HepG2 (cell line): ENCODE data around the gene TRAP1.

Experiments used
- CTCF ChIP-seq: sonication (generic); formaldehyde crosslinking; IDR thresholded peaks from 2 replicates; pipeline ENCODE4 v1.5.0; 2020; ENCODE audit warnings: mild to moderate bottlenecking, missing genetic modification reagents, moderate library complexity
- ELF1 ChIP-seq: sonication (generic); formaldehyde crosslinking; IDR thresholded peaks from 2 replicates; pipeline ENCODE4 v1.4.0; 2020; ENCODE audit warnings: missing genetic modification reagents
- EP300 ChIP-seq, 3 experiments: sonication (generic) in 1 of 3; formaldehyde crosslinking in 1 of 3; IDR thresholded peaks; 2 replicates each; pipeline versions ENCODE4 v1.5.1 to v1.6.1; 2011 to 2020; ENCODE audit warnings: low read depth in 2 of 3, low read length in 2 of 3, borderline replicate concordance in 1 of 3, improper control_type of control experiment in 1 of 3, mild to moderate bottlenecking in 1 of 3, missing genetic modification reagents in 1 of 3, moderate library complexity in 1 of 3
- KAT7 ChIP-seq: IDR thresholded peaks from 2 replicates; pipeline ENCODE4 v1.6.1; 2018; ENCODE audit warnings: borderline replicate concordance, missing compliant biosample characterization
- POLR2AphosphoS5 ChIP-seq: IDR thresholded peaks from 2 replicates; pipeline ENCODE4 v1.6.1; 2012; ENCODE audit warnings: low read depth, low read length
- RFX5 ChIP-seq: IDR thresholded peaks from 2 replicates; pipeline ENCODE4 v1.6.1; 2011; ENCODE audit warnings: low read depth, low read length, improper control_type of control experiment
- STAT6 ChIP-seq: sonication (generic); formaldehyde crosslinking; IDR thresholded peaks from 2 replicates; pipeline ENCODE4 v1.4.0; 2020; ENCODE audit warnings: missing genetic modification reagents, mild to moderate bottlenecking, borderline replicate concordance
- ZBTB8A ChIP-seq: sonication (generic); formaldehyde crosslinking; IDR thresholded peaks from 2 replicates; pipeline ENCODE4 v1.4.0; 2020; ENCODE audit warnings: mild to moderate bottlenecking, low read depth, missing genetic modification reagents, borderline replicate concordance
- ZNF274 ChIP-seq: sonication (generic); formaldehyde crosslinking; IDR thresholded peaks from 2 replicates; pipeline ENCODE4 v1.5.1; 2020; ENCODE audit warnings: mild to moderate bottlenecking, missing genetic modification reagents
- TF ChIP-seq, protein P1 (sequence below): sonication (generic); formaldehyde crosslinking; IDR thresholded peaks from 2 replicates; pipeline ENCODE4 v1.4.0; 2020; ENCODE audit warnings: missing genetic modification reagents
- TF ChIP-seq, protein P2 (sequence below): sonication (generic); formaldehyde crosslinking; IDR thresholded peaks from 2 replicates; pipeline ENCODE4 v1.5.0; 2020; ENCODE audit warnings: mild to moderate bottlenecking, missing genetic modification reagents

DNA sequence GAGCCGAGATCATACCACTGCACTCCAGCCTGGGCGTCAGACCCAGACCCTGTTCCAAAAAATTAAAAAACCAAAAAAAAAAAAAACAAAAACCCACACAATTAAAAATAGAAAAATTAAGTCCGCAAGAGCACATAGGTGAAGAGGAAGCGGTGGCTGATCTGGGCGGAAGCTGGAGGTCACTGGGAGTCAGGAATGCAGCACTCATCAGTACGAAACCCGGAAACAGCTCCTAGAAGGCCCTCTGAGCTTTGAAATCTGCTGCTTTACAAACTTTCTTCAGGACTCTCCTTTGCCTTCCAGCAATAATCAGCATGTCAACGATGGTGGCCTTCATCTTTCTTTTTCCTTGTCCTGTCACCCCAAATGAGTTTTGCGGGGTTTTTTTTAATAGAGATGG, 29.5 kb downstream of the TRAP1 start:
- no peak for TF ChIP-seq POLR2AphosphoS5
- no peak for TF ChIP-seq KAT7
- no peak for TF ChIP-seq RFX5
- TF ChIP-seq ZNF274: no peak
- TF ChIP-seq, protein P1, sequence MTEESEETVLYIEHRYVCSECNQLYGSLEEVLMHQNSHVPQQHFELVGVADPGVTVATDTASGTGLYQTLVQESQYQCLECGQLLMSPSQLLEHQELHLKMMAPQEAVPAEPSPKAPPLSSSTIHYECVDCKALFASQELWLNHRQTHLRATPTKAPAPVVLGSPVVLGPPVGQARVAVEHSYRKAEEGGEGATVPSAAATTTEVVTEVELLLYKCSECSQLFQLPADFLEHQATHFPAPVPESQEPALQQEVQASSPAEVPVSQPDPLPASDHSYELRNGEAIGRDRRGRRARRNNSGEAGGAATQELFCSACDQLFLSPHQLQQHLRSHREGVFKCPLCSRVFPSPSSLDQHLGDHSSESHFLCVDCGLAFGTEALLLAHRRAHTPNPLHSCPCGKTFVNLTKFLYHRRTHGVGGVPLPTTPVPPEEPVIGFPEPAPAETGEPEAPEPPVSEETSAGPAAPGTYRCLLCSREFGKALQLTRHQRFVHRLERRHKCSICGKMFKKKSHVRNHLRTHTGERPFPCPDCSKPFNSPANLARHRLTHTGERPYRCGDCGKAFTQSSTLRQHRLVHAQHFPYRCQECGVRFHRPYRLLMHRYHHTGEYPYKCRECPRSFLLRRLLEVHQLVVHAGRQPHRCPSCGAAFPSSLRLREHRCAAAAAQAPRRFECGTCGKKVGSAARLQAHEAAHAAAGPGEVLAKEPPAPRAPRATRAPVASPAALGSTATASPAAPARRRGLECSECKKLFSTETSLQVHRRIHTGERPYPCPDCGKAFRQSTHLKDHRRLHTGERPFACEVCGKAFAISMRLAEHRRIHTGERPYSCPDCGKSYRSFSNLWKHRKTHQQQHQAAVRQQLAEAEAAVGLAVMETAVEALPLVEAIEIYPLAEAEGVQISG (CRISPR knock-in tag): no peak
- no peak for TF ChIP-seq CTCF
- TF ChIP-seq EP300 (IDR thresholded peaks at IDR 0.05; ENCODE audit: low read depth in 2 of 2, low read length in 2 of 2): no peak
- no peak for TF ChIP-seq EP300 (CRISPR knock-in tag; IDR thresholded peaks at IDR 0.05; ENCODE audit: borderline replicate concordance)
- TF ChIP-seq, protein P2, sequence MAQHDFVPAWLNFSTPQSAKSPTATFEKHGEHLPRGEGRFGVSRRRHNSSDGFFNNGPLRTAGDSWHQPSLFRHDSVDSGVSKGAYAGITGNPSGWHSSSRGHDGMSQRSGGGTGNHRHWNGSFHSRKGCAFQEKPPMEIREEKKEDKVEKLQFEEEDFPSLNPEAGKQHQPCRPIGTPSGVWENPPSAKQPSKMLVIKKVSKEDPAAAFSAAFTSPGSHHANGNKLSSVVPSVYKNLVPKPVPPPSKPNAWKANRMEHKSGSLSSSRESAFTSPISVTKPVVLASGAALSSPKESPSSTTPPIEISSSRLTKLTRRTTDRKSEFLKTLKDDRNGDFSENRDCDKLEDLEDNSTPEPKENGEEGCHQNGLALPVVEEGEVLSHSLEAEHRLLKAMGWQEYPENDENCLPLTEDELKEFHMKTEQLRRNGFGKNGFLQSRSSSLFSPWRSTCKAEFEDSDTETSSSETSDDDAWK (CRISPR knock-in tag): no peak
- no peak for TF ChIP-seq ZBTB8A (CRISPR knock-in tag)
- TF ChIP-seq STAT6 (CRISPR knock-in tag): no peak
- TF ChIP-seq ELF1 (CRISPR knock-in tag): no peak
